Measurements from ENCODE around the gene HDHD5. TPM values are rescaled to one million over a fixed set of nuclear protein-coding genes. Genes with fewer than 3 reads are reported as not detected.

The HDHD5 gene
- total and polyA plus RNA-seq, 7 donors, result 24.6 to 68.3 (median 33.9) TPM

- Histone ChIP-seq H3K4me3 (peak overlapping the region; percentile 79), H3K4me1 (peaks cover 5% of the 10 kb centered on the region), H3K36me3 (ENCODE audit: insufficient read depth in 1 of 2, low read depth in 1 of 2) (no peaks in the 10 kb centered on the region), H3K9me3 (no peaks in the 10 kb centered on the region), H3K27me3 (ENCODE audit: insufficient read depth in 3 of 3, low read length in 2 of 3) (peaks cover 0 to 8% (median 0%) of the 10 kb centered on the region in 3 donors), H3K27ac (peak overlapping the region; percentile 41)
- intact Hi-C loops (cut with DNase I), result no loop called here
- ATAC-seq, result peak in 3 of 4 donors; percentile 9 to 23 (median 14)
- no peak for TF ChIP-seq CTCF (IDR thresholded peaks at IDR 0.05)
- peak in 1 of 2 donors; percentile 55 for DNase-seq
- WGBS, 3 donors, result 0% methylated on average over 19 to 70 of the region's 70 CpGs
Observed at GRCh38 chr22:17120711-17121232, 38.3 kb downstream of the HDHD5 start.

GRCh38 chr22:17120281-17120680 lies 38.8 kb downstream of the HDHD5 start:
- H3K9me3 ChIP-seq, result no peaks in the 10 kb centered on the region
- H3K27me3 ChIP-seq (ENCODE audit: insufficient read depth in 3 of 3, low read length in 2 of 3), result peaks cover 0 to 8% (median 0%) of the 10 kb centered on the region in 3 donors
- ATAC-seq (peak; percentile 59 to 74 (median 66)), DNase-seq (peak; percentile 68 to 82)
- H3K4me3 ChIP-seq, result peak overlapping the region; percentile 79
- 1 to 2% (median 2%) methylated on average over 22 to 45 of the region's 45 CpGs for WGBS, 3 donors
- H3K27ac ChIP-seq, result no peak overlapping the region
- no peaks in the 10 kb centered on the region for H3K36me3 ChIP-seq (ENCODE audit: insufficient read depth in 1 of 2, low read depth in 1 of 2)
- H3K4me1 ChIP-seq, result peaks cover 5% of the 10 kb centered on the region
- intact Hi-C loops (cut with DNase I), result no loop called here
- no peak for TF ChIP-seq CTCF (IDR thresholded peaks at IDR 0.05)

GRCh38 chr22:17119481-17120202 lies 39.4 kb downstream of the HDHD5 start:
- 19 to 27% (median 22%) methylated on average over 46 to 63 of the region's 63 CpGs for WGBS, 3 donors
- Histone ChIP-seq H3K4me3 (peak overlapping the region; percentile 30), H3K27ac (no peak overlapping the region), H3K27me3 (ENCODE audit: insufficient read depth in 3 of 3, low read length in 2 of 3) (peaks cover 0 to 8% (median 0%) of the 10 kb centered on the region in 3 donors), H3K4me1 (peaks cover 5% of the 10 kb centered on the region), H3K9me3 (no peaks in the 10 kb centered on the region), H3K36me3 (ENCODE audit: insufficient read depth in 1 of 2, low read depth in 1 of 2) (no peaks in the 10 kb centered on the region)
- peak in 1 of 2 donors; percentile 80 for DNase-seq
- peak; percentile 48 to 81 (median 76) for ATAC-seq
- intact Hi-C loops (cut with DNase I), result loop anchor here (1.0 to 5.0 kb wide), 4 partner anchors 38 to 78 kb away; partner anchors contain the start of gene HDHD5 (in 1 of the 2)
- peak; percentile 56 for TF ChIP-seq CTCF (IDR thresholded peaks at IDR 0.05)

GRCh38 chr22:17118342-17118741 lies 40.7 kb downstream of the HDHD5 start:
- DNase-seq (no peak), ATAC-seq (no peak)
- H3K9me3 ChIP-seq, result no peaks in the 10 kb centered on the region
- TF ChIP-seq CTCF (IDR thresholded peaks at IDR 0.05), result no peak
- intact Hi-C loops (cut with DNase I), result loop anchor here (5.0 kb wide), 3 partner anchors 39 to 79 kb away; partner anchors contain the start of gene HDHD5 (in 1 of the 2)
- H3K4me1 ChIP-seq, result peaks cover 5% of the 10 kb centered on the region
- peaks cover 0 to 8% (median 0%) of the 10 kb centered on the region in 3 donors for H3K27me3 ChIP-seq (ENCODE audit: insufficient read depth in 3 of 3, low read length in 2 of 3)
- 80 to 86% (median 80%) methylated on average over 4 of the region's 4 CpGs for WGBS, 3 donors
- no peaks in the 10 kb centered on the region for H3K36me3 ChIP-seq (ENCODE audit: insufficient read depth in 1 of 2, low read depth in 1 of 2)
- H3K4me3 ChIP-seq, result no peak overlapping the region
- no peak overlapping the region for H3K27ac ChIP-seq
